Nucleus accumbens (tissue), 56 donors: ENCODE results near the gene DNM1L.

ENCODE experiments used
- DNase-seq, 56 donors: peaks; one replicate each; lab custom pipeline; 2025; lab: John Stamatoyannopoulos, UW

The DNM1L gene

DNA sequence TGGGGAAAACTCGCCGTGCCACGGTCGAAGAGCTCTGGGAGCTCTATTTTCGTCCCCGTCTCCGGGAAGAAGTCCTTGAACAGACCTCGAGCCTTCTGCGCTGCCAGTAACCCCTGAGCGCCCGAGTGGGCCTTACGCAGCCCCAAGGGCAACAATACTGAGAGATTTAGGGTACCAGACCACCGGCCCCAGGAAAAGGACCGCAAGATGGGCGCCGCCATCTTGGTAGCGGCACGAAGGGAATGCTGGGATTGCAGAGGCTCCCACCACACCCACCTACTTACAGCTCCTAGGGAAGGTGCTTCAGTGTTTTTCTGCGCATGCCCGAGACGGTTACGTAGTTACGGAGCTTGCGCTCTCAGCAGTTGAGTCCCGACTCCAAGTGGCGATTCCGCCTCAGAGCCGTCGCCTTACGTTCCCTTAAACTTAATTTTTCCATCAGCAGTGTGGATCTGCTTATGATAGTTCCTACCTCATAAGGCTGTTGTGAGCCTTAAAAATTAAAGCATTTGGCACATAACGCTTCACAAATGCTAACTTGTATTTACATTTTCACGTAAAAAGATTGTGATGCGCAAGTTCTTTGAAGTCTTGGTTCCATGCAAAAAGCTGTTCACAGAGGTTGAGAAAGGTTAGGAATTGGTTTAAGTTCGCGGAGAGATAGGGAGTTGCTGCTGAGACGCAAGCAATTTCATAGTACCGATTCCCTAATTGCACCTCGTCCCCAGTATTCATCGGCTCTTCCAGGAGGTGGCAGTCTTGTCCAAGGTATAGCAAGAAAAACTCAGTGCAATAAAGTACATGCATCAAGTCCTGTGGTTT lies 76.8 kb downstream of the DNM1L start, which contains the start of gene YARS2:
YARS2 (minus strand) TSS at position 244 of the 822 bp plus-strand sequence; CDS start at position 221, 23 bp downstream.
- DNase-seq, result peak; percentile 57 to 97 (median 88)

DNA sequence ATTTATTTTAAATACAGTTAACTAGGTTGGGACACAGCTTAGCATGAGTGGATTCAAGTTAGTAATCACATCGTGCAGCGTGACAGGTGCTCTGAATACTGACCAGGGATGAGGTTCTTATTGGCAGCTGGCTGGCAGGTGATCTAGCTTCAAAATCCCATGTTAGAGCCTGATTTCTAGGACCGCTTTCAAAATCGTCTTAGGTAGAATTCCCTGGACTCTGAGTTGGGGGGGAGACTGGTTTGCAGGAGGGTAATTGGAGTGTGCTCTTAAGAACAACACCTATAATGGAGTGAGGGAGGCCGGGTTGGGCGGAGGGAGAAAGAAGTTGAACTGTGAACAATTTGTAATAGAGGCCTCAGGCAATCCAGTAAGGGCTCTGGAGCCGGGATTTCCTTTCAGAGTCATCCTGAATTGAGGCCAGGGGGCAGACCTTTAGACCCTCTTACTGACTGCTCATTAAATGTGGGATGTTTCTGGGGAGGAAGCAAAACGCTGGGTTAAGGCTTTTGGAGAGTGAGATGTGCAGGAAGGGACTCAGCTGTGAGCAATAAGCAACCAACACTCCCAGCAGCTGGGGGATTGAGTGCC lies 77.5 kb downstream of the DNM1L start:
- DNase-seq, result peak in 7 of 56 donors; percentile 7 to 47 (median 22)

DNA sequence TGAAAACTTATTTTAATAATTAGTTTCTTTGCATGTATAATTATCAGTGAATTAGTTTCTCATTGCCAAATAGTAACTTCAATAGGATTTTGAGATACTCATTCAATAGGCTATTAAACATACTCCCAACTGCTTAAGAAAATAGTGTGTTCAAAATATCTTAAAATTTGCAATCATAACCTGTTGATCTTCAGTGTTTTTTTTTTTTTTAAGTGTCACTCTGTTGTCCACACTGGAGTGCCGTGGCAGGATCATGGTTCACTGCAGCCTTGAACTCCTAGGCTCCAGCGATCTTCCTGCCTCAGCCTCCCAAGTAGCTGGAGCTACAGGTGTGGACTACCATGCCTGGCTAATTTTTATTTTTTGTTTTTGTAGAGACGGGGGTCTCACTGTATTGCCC lies 78.1 kb downstream of the DNM1L start:
- no peak for DNase-seq

DNA sequence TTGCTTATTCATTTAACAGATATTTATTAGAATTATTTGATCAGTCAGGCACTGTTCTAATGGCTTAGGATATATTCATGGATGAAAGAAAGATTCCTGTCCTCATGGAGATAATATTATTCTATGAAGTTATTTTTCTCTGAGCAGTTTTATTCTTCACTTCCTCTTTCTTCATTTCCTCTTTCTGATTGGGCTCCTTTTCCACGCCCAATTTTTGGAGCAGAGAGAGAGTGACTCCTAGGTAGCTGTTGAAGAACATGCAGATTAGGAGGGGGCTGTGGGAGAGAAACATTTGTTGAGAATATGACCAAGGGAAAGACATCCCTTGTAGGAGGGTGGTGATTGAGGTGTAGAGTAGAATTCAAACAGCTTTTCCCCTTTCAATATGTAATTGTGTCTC lies 82.6 kb downstream of the DNM1L start:
- DNase-seq, result no peak

DNA sequence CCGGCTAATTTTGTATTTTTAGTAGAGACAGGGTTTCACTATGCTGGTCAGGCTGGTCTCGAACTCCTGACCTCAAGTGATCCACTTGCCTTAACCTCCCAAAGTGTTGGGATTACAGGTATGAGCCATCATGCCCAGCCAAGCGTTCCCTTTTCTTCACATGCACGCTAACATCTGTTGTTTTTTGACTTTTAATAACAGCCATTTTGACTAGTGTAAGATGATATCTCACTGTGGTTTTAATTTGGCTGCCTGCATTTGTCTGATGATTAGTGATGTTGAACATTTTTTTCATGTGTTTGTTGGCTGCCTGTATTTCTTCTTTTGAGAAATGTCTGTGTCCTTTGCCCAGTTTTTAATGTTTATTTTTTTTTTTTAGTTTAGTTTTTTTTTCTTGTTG lies 86.8 kb downstream of the DNM1L start:
- DNase-seq, result no peak

DNA sequence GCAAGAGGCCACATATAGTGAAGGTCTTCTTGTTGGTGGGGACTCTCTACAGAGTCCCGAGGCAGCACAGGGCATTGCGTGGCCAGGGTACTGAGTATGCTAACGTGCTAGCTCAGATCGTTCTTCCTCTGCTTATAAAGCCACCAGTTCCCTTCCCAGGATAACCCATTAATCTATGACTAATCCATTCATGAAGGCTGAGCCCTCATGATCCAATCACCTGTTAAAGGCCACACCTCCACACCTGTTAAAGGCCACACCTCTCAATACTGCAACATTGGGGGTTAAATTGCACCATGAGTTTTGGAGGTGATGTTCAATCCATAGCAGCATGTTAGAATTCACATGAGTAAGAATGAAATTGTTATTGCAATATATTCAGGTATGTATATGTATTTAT lies 89.4 kb downstream of the DNM1L start:
- DNase-seq, result no peak

DNA sequence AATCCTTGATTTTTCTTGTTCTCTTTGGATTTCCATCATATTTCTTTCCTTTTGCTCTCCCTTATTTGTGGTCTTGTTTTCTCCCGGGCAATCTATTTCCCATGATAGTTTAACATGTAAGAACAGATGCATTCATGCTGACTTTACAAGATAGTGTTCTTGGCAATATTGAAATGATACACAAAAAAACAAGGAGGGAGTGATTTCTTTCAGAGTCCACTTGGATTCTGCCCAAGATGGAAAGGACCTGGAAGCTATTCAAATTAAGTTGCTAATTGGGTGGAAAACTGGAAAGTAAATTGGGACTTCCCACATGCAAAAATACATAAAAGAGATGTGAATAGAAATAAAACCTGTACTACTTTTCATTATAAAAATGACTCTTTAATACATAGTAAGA lies 91.0 kb downstream of the DNM1L start:
- DNase-seq, result no peak

DNA sequence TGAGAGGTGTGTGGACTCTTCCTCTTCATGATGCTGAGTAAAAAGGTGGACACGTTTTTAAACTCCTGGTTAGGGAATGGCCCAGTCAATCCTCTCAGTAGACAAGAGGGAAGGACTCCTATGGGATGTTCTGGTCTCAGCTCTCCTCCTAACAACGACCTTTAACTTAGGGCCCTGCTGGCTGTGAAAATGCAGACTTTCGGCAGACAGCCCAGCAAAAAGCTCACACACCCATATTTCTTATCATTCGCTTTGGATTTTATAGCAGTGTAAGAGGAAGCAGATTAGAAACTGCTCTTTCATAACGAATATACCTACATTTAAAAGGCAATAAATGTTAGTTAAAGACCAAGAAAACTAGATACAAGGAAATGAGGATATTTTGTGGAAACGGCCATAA lies 94.6 kb downstream of the DNM1L start:
- DNase-seq, result no peak

DNA sequence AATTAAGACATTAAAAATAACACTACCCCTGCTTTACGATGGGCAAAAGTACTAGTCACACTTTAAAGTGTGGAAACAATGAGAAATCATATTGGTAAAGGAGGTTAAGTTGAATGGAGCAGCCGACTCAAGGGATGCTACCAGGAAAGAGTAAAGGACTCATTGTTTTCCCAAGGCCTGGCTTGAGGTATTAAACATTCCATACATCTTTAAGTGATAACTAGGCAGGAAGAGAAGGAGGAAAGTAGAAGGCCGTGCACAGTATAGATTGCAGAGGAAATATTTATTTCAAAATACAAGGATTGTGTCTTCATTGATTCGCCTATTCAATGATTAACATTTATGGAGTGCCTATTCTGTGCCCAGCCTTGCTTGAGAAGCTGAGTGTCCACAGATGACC lies 97.2 kb downstream of the DNM1L start:
- no peak for DNase-seq

DNA sequence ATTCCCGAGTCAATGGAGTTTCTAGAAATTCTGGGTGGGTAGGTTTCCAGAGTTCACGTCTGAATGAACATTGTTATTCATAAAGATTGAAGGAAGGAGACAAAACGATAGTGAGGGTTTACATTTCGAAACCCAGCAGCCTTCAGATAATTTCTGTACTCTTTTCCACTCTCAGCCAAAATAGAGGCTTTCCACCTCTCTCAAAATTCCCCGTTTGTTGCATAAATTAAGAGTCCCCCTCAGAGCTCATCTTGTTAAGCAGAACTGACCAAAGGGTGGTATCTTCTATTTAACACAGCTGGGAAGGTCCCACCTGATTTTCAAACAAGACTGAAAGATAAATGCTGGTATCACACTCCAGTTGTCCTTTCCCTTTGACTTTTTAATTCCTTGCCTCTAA lies 98.1 kb downstream of the DNM1L start:
- DNase-seq, result no peak

DNA sequence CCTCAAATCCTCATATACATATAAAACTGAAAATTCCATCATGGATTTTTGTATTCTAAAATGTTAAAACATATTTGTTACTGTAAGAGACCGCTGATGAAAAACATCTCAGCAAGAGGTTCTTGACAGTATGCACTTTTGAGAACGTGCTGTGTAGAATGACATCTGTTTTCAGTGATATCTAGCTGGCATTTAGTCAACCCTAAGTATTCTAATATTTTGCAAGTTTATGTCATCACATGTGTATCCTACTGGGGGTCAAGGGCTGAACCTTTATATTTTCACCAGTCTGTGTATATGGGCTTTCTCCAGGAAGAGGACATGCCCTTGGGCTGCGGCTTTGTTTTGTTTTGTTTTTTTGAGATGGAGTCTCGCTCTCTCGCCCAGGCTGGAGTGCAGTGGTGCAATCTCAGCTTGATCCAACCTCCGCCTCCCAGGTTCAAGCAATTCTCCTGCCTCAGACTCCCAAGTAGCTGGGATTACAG lies 98.6 kb downstream of the DNM1L start:
- no peak for DNase-seq

DNA sequence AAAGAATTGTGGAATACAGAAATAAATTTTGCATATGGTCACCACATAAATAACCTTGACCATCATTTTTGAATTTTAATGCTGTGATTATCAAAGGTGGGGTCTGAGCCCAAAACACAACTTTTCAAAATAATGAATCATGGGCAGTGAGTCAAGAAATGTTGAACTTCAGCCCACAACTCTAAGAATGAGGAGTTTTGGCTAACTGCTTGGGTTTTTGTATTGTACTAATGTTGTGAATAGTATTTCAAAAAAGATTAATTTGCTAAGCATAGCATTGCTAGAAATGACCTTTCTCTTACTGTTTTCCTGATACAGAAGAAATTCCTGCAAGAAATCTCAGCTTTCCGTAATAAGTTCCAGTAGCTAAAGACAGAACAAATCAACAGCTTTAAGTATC lies 101.0 kb downstream of the DNM1L start:
- no peak for DNase-seq

DNA sequence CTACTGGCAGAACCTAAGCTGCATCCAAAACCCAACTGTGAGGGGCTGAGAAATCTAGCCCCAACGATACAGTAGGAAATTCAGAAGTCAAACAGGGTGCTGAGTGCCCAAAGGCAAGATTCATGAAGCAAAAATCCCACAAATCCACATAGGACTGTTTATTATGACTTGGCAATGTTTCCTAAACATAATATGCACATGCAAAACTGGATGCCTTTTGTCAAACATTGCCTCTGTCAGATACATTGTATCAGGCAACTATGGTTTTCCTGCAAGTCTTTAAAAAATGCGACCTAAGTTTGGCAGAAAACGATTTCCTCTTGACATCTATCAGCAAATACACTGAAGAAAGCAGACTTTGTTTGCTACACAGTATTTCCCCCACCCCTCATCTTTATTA lies 103.9 kb downstream of the DNM1L start:
- no peak for DNase-seq

DNA sequence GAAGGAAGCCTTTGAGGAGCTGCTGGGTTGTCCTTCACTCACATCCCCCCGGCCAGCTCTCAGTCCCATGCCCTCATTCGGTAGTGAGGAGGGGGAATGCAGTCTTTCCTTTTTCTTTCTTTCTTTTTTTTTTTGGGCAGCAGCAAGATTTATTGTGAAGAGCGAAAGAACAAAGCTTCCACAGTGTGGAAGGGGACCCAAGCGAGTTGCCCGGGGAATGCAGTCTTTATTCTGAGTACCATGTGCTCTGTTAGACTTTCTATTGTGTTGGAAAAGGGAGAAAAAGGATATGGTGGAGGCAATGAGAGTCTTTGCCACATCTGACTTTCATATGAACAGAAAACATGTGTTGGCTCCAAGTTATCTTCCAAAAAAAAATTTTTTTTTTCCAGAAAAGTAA lies 106.5 kb downstream of the DNM1L start:
- DNase-seq, result peak in 1 of 56 donors; percentile 4

DNA sequence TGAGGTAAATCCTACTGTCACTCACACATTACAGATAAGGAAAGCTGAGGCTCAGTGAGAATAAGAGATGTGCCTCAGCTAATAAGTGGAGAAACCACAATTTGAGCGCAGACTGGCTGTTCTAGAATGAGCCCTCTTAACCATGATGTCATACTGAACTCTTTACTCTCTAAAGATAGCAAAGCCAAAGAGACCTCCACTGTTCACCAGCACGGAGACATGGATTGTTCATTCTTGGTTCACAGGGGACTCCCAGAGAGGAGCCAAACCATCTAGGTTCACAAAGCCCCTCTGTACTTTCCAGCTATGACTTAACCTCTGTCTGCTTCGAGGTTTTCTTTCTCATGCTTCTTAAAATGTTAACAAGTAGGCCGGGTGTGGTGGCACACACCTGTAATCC lies 109.3 kb downstream of the DNM1L start:
- no peak for DNase-seq

DNA sequence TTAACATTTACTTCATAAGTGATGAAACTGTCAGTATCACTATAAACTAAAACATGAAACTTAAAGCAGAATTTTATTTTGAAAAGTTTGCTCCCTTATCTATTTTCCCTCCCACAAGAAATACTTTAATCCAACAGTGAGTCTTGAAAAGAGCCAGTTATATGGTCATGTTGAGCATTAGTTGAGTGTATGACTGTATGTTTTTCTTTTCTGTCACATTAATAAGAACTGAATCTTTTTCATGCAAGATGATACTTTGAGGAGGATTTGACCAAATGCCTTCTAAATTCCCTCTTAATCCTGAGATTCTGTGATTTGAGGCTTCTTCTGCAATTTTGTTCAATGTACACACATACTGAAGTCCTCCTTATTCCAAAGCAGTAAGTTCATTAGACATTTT lies 110.3 kb downstream of the DNM1L start:
- no peak for DNase-seq

DNA sequence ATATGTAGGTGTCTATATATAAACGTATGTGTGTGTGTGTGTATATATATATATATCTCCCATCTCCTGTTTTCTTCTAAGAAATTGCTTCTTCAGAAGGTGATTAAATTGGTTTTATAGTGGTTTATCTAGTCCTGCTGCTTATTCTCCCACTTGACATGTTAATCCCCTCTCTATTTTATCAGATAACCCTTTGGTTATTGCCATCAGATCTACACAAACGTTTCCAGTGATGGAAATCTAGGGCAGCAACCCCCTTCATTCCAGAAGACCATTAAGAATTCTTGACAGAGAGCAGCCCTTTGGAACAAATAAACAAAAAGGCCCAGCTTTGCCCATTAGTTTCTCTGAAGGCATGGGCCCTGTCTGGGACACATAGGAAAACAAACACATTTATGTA lies 110.8 kb downstream of the DNM1L start:
- no peak for DNase-seq

DNA sequence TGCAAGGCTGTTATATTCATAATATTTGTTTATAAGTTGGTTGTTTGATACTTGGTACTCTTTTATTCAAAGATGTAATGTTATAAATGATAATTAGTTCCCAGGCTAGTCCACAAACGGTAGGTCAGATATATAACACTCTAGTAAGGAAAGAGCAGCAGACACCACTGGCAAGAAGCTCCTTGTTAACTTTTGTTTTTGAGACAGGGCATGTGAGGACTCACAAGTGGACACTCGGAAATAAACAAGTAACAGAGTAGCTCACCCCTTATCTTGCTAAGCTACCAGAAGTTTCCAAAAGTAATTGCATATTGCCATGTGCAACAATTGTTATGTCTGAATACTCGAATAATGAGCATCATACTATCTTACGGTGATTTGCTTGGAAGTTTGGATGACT lies 115.2 kb downstream of the DNM1L start:
- DNase-seq, result no peak
